Ammon's horn (tissue), 1 donor: Measurements from ENCODE around the gene DSP.

Source experiments
- DNase-seq: peaks from one replicate; pipeline ENCODE4 v3.0.0-alpha.2; 2016; ENCODE audit warnings: low spot score

DSP gene

DNA sequence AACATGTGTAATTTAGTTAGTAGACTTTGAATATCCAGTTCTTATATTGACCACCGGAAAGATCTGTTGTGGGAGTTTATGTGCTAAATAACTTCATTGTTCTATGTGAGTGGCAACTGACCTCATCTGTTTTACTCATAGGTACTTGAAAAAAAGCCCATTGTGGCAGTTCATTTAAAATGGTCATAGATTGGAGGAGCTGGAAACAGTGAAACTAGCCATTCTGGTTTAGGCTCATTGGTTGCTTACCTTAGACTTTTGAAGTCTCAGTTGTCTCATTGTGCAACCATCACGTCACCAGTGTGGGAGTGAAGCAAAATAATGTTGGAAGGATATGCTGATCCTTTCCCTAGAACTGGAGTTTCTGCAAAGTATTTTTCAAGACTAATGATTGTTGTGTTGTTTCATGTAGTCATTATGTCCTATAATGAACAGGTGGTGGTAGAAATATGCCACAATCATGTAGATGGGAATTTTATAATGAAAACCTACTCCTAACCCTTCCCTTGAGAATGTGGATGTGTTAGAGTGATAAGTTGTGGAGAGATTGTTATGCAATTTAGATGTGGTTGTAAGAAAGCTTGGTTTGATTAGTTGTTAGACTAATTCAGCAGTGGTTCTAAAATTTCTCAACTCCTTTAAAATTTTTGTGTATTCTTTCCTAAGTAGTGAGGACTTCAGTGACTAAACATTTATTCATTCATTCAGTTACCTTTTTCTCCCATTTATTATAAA, 18.3 kb downstream of the DSP start:
- no peak for DNase-seq

GRCh38 chr6:7561153-7561964, 19.9 kb downstream of the DSP start:
- no peak for DNase-seq

- no peak for DNase-seq
Observed at GRCh38 chr6:7562769-7563168, 21.3 kb downstream of the DSP start.

DNA sequence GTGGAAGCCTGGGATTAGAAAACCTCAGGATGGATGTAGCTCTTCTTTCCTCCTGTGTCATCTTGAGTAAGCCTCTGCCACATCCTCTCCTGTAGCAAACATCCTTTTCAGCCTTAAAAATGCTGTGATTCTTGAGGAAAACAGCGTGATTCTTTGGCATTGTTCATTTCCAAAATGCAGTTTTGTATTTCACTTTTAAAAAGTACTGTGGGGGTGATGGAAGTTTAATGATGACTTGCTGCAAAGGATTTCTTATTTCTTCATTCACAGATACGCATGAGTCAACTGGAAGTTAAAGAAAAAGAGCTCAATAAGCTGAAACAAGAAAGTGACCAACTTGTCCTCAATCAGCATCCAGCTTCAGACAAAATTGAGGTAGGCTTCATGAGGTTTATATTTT, 24.6 kb downstream of the DSP start:
- no peak for DNase-seq

DNA sequence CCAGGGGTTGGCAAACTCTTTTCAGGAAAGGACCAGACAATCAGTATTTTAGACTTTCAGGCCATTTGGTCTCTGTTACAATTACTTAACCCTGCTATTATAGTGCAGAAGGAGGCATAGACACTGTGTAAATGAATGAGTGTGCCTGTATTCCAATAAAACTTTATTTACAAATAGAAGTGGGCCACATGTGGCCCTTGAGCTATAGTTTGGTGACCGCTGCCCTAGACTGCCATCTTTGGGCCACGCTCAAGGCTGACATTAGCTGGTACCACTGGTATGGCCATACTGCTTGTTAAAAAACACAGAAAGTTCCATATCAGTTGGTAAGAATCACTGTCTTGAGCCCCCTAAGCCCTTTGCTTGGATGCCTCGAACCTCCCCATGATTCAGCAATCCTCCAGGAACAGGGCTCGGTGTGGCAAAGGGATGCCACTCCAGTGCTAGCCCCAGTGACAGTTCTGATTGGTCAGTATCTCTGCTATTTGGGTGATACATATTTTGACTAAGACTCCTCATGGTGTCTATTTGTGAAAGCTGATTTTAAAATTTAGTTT, 25.2 kb downstream of the DSP start:
- DNase-seq, result no peak

DNA sequence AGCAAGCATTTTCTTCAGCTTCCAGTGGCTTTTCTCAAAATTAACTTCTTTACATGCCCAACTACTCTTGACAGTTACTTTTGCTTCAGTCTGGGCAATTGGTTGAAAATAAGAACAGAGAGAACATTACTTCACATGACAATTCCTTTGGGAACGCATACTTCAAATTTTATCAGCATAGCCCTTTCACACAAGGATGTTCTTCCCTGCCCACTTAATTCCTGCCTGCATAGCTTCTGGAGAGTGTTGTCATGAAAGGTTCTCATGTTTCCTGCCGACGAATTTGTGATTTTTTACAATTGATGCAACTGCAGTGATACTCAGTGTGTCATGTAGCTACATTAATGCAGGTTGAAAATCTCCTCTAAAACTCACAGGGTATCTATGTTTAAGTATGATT, 26.6 kb downstream of the DSP start:
- DNase-seq, result no peak

DNA sequence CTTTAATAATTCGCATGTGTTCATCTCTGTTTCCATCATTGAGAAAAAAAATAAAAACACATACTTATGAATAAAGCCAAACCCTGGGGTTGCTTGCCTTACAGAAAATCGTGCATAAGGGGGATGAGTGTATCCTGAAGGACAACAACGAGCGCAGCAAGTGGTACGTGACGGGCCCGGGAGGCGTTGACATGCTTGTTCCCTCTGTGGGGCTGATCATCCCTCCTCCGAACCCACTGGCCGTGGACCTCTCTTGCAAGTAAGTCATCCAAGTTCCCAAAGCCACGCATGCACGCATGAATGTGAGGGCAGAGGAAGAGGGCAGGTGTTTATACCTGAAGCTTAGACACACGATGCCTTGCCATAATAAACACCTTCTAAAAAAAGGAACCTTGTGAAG, 27.6 kb downstream of the DSP start:
- no peak for DNase-seq

DNA sequence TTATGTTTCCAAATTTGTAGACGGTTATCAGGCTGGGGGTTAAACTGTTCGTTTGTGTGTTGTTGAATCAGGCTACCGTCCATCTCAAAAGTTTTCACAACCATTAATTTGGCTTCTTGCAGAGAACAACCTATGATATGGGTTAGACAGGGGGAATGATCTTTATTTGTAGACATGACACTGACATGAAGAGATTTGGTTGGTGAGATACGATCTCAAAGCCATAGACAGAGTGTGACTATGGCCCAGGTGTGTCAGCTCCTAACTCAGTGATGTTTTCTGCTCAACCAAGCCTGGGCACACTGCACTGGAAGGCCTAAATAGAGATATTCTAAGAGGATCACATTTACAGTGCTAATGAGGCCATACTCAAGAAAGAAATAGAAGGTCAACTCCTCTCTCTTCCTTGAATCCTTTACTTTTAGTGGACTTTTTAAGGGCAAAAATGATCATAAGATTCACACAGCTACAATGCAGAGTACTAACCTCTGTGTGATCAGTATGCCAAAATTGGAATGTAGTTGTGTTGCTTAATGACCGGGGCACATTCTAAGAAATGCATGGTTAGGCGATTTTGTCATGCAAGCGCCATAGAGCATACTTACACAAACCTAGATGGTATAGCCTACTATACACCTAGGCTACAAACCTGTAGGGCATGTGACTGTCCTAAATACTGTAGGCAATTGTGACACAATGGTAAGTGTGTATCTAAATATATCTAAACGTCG, 30.9 kb downstream of the DSP start:
- DNase-seq, result no peak

GRCh38 chr6:7574500-7574899, 33.0 kb downstream of the DSP start:
- no peak for DNase-seq

GRCh38 chr6:7578516-7578915, 37.0 kb downstream of the DSP start:
- no peak for DNase-seq

GRCh38 chr6:7578931-7579330, 37.5 kb downstream of the DSP start:
- no peak for DNase-seq

DNA sequence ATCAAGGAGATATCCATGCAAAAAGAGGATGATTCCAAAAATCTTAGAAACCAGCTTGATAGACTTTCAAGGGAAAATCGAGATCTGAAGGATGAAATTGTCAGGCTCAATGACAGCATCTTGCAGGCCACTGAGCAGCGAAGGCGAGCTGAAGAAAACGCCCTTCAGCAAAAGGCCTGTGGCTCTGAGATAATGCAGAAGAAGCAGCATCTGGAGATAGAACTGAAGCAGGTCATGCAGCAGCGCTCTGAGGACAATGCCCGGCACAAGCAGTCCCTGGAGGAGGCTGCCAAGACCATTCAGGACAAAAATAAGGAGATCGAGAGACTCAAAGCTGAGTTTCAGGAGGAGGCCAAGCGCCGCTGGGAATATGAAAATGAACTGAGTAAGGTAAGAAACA, 38.4 kb downstream of the DSP start:
- DNase-seq, result no peak

DNA sequence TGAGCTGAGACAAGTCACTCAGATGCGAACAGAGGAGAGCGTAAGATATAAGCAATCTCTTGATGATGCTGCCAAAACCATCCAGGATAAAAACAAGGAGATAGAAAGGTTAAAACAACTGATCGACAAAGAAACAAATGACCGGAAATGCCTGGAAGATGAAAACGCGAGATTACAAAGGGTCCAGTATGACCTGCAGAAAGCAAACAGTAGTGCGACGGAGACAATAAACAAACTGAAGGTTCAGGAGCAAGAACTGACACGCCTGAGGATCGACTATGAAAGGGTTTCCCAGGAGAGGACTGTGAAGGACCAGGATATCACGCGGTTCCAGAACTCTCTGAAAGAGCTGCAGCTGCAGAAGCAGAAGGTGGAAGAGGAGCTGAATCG, 39.1 kb downstream of the DSP start:
- no peak for DNase-seq

DNA sequence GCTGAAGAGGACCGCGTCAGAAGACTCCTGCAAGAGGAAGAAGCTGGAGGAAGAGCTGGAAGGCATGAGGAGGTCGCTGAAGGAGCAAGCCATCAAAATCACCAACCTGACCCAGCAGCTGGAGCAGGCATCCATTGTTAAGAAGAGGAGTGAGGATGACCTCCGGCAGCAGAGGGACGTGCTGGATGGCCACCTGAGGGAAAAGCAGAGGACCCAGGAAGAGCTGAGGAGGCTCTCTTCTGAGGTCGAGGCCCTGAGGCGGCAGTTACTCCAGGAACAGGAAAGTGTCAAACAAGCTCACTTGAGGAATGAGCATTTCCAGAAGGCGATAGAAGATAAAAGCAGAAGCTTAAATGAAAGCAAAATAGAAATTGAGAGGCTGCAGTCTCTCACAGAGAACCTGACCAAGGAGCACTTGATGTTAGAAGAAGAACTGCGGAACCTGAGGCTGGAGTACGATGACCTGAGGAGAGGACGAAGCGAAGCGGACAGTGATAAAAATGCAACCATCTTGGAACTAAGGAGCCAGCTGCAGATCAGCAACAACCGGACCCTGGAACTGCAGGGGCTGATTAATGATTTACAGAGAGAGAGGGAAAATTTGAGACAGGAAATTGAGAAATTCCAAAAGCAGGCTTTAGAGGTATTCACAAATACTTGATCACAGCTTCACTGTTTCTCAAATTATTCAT, 39.6 kb downstream of the DSP start:
- DNase-seq, result no peak

- no peak for DNase-seq
Observed at GRCh38 chr6:7585287-7585930, 43.9 kb downstream of the DSP start.

- no peak for DNase-seq
Observed at GRCh38 chr6:7587631-7588100, 46.2 kb downstream of the DSP start.

GRCh38 chr6:7588506-7588905, 47.0 kb downstream of the DSP start:
- no peak for DNase-seq

DNA sequence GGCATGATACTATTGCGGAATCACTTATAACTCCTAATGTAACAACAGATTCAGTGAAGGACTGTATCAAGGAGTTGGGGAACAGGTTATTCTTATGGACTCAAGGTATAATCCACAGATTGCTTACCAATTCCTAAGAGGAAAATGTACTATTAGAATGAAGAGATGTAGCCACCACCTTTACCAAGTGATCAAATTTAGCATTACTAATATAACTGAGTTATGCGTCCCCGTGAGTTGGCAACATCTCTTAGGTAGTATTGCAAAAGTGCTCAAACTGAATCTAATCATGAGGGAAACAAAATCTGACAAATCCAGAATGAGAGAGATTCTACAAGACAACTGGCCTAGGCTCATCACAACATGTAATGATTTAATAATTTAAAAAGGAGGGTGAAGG, 47.8 kb downstream of the DSP start:
- no peak for DNase-seq

DNA sequence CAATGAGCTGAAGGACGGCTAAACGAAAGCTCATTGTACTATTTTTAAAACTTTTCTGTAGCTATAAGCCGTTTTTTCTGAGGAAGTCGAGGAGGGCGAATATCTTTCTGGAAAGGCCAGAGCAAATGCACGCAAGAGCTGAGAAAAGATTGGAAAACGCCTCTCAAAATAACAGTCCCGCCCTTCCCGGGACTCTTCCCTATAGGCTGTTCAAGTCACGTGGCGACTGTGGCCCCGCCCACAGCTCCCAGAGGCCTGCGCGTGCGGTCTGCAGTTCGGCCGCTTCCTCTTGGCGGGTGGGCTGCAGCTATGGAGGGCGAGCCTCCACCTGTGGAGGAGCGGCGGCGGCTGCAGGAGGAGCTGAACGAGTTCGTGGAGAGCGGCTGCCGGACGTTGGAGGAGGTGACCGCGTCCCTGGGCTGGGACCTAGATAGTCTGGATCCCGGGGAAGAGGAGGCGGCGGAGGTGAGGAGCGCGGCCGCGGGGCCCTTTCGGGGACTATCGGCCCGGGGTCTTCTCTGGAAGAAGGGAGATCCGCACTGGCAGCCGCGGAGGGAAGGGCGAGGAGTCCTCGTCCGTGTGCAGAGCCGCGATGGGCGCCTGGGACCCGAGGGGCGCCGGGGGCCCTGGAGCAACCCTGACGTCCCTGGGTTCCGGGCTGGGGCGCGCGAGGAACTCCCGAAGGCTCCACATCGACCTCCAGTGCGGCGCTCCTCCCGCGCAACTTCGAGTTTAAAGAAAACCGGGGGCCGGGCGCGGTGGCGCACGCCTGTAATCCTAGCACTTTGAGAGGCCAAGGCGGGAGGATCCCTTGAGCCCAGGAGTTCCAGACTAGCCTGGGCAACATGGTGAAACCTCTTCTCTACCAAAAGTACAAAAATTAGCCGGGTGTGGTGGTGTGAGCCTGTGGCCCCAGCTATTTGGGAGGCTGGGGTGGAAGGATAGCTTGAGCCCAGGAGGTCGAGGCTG, 48.8 kb downstream of the DSP start, which contains the start of gene SNRNP48:
Gene SNRNP48 (plus strand): TSS at position 250 of the 969 bp plus-strand sequence. CDS start 60 bp downstream, at position 310.
- peak; percentile 95 for DNase-seq

DNA sequence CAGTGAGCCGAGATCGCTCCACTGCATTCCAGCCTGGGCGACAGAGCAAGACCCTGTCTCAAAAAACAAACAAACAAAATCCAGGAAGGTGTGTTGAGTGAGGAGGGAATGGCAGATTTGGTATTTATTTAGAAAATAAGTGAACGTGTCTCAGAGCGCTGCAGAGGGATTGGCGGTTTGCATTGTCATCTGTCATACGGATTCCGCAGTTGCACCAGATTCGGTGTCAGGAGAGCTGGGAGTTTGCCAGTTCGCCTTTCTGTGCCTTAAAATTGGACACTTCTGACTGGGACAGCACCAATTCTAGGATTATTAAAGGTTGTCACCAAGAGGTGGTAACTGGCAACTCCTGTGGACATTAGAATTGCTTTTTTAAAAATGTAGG, 49.4 kb downstream of the DSP start:
- DNase-seq, result peak; percentile 25
